ENCODE results near the gene TNFRSF25.

TNFRSF25 gene

DNA sequence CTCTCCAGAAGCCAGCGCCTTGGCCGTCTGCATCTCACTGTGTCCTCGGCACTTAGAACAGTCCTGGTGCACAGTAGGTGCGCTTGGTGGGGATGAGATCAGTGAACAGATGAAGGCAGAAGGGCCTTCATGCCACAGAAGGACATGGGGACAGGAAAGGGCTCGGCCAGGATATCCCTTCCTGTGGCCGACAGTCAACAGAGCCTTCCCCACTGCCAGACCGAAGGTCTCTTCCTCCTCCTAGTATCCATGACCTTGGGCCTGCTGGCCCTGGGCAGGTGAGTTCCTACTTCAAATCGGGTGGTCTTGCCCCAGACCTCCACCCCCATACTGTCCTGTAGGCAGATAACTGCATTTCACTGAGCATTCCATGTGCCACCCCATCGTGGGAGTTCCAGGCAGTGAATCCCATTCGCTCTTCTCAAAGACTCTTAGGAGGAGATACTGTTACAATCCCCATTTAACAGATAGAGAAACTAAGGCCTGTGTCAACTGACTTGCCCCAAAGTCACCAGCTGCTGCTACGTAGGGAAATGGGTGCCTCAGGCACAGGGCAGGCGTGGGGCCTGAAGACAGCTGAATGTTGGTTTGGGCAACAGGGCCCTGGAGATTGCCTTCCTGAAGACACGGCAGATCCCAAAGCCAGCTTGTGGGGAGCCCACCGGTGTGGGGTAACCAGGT is 22.0 kb upstream of the TNFRSF25 start:
- DNase-seq (ENCODE audit: low read depth in 2 of 2) = no peak

DNA sequence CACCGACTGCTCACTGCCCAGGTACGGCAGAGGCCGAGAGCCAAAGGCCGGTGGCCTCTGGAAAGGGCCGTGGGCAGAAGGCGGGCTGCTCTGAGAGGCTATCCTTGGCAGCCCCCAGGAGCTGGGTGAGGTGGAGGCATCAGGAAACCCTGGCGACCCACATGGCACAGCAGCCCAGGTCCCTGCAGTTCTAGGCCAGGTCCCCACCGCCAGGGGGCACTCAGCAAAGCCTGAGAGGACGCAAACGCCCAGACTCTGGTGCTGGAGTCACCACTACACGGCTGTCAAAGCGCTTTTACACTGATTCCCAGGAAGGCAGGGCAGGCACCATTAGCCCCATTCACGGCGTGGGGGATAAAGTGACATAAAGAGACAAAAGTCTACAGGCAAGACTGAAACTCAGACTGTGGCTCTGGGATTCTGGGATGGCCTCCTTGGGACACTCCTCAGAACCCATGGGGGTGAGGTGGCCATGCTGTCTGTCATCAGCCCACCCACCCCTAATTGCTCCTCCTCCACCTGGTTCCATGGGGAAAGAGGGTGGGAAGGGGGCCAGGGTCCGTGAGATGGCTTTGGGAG is 20.5 kb upstream of the TNFRSF25 start:
- DNase-seq (ENCODE audit: low read depth in 2 of 2) = peak; percentile 74 to 80

DNA sequence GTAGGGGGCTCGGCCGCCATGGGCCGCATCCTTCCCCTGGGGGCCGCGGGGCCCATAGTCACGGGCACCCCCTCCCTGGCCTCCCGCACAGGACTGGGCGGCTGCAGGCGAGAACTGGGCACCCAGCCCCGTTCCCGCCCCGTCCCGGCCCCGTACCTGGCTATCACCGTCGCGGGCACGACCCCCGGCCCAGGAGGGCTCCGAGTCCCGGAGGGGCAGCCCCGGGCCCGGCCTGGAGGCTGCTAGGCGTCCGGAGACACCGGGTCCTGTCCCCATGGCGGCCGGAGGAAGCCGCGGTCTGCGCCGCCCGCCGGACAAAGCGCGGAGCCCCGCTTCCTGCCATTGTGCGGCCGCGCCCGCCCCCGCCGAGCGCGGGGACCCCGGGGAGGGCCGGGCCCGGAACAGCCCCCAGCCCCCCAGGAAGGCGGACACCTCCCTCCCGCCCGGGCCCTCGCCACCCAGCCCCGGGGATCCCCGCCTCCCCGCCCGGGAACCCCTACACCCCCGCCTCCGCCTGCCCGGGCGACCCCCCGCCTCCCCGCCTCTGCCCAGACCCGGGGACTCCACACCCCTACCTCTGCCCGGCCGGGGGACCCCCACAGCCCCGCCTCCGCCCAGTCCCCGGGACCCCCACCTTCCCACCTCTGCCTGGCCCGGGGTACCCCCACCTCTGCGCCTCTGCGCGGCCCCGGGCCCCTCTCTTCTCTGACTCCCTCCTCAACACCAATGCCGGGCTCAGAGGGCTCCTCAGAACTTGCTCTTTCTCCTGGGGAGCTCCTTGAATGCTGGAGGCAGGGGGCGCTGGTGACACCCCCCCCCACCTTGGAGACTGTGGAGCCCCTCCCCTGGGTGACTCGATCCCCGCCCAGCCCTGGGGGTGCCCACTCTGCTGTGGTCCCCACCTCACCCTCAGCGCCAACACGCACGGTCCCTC is 19.5 kb upstream of the TNFRSF25 start:
- DNase-seq (ENCODE audit: low read depth in 2 of 2) = no peak

DNA sequence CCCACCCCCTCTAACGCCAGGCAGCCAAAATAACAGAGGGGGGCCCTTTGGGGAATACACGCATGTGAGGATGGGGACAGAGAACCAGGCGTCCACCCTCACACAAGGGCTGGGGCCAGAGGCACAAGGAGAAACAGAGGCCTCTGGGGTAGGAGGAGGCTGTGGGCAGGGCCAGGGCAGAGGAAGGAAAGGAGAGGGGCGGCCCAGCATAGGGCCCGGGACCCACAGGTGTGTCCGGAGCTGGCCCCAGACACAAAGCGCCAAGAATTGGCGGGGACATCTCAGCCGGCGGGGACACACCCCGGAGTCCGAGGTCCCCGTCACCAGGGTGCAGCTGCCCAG is 18.8 kb upstream of the TNFRSF25 start:
- no peak for DNase-seq (ENCODE audit: low read depth in 2 of 2)

DNA sequence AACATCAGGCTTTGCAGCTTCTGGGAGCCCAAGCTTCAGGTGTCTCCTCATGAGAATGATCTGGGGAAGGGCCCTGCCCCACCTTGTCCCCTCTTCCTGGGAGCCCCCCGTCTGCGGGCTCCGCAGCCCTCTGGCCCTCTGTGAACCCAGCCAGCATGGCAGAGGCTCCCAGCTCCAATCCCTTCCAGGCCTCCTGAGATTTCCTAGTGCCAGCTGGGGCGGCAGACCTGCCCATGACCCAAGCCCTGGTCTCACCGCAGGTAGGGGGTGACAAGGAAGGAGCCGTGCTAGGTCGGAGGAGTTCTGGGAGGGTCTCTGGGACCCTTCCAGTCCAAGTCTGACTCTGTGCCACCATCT is 17.8 kb upstream of the TNFRSF25 start:
- DNase-seq (ENCODE audit: low read depth in 2 of 2) = no peak

DNA sequence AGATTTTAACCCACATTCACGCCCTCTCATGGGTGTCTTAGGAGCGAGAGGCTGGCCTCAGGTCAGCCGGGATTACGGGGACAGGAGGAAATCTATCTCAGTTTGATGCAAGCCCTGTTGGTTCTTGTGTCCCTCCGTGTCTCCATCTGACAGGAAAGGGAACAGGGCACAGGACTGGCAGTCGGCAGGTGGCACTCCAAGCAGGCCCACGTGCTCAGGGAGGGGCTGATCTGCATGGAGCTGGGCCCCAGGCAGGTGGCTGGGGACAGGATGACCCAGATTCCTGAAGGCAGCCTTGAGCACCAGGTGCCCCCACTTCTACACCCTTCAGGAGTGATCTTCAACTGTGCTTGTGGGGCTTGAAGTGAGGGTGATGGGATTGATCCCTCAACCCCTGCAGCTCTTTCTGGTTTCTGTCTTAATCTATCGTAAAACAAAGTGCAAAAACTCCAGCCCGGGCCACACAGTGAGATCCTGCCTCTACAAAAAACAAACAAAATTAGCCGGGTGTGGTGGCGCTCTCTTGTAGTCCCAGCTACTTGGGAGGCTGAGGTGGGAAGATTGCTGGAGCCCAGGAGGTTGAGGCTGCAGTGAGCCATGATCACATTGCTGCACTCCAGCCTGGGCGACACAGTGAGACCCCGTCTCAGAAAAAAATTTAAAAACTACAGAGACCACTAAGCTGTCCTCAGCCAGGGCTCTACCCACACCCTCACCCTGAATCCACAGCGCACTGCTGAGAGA is 17.2 kb upstream of the TNFRSF25 start:
- no peak for DNase-seq (ENCODE audit: low read depth in 2 of 2)

DNA sequence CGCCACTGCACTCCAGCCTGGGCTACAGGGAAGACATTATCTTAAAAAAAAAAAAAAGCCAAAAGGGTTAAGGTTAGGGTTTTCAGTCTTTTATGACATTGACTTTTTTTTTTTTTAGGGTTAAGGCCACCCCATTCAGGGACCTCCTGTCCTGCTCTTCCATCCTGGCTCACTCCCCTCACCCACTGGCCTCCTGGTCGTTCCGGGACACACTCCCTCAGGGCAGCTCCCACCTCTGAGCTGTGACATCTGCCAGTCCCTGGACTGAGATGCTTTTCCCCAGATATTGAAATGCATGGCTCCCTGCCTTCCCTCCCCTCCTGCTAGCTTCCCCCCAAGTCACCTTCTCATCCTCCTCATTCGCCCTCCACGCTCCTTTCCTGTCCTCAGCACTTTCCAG is 15.8 kb upstream of the TNFRSF25 start:
- no peak for DNase-seq (ENCODE audit: low read depth in 2 of 2)

DNA sequence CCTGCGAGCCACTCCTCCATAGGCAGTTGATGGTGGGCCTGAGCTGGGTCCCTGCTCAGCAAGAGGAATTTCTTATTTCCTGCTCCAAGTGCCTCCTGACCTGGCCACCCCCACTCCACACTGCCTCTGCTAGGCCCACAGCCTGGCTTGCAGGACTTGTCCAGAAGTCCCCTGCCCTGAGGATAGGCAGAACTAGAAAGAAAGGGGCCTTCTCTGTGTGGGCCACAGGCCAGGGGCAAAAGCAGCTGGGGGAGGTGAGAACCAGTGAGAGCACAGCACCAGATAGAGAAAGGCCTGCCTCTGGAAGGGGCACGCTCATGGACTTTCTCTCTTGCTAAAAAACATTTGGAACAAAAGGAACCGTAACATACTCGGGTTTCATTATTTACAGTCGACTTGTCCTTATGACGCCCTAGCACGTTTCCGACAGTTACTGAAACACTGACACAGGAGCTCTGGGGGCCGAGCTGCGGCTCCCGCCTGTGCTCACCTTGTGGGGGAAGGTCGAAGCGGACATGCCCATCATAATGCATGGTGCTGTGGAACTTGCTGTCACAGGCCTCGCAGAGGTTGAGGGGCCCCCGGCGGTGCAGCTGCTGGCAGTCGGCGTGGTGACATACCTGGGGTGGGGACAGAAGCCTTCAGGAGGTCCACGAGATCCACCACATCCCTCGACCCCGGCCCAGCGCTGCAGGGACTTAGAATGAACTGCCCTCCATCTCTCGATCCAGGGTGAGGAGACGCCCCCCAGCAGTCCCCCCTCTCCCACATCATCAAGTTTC is 11.3 kb upstream of the TNFRSF25 start:
- DNase-seq (ENCODE audit: low read depth in 2 of 2) = no peak

DNA sequence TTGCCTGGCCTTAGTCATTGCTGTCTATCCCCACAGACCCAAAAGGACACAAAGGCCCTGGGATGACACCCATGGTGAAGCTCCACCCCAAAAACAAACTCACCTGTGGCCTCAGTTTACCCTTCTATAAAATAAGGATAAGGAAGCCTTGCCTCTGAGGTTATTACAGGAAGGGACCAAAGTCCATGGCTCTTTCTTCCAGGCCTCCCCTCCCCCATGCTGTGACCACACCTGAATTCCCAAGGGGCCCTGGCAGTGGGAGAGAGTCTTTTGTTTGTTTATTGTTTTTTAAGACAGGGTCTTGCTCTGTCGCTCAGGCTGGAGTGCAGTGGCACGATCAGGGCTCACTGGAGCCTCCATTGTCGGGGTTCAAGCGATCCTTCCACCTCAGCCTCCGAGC is 10.5 kb upstream of the TNFRSF25 start:
- DNase-seq (ENCODE audit: low read depth in 2 of 2) = no peak

DNA sequence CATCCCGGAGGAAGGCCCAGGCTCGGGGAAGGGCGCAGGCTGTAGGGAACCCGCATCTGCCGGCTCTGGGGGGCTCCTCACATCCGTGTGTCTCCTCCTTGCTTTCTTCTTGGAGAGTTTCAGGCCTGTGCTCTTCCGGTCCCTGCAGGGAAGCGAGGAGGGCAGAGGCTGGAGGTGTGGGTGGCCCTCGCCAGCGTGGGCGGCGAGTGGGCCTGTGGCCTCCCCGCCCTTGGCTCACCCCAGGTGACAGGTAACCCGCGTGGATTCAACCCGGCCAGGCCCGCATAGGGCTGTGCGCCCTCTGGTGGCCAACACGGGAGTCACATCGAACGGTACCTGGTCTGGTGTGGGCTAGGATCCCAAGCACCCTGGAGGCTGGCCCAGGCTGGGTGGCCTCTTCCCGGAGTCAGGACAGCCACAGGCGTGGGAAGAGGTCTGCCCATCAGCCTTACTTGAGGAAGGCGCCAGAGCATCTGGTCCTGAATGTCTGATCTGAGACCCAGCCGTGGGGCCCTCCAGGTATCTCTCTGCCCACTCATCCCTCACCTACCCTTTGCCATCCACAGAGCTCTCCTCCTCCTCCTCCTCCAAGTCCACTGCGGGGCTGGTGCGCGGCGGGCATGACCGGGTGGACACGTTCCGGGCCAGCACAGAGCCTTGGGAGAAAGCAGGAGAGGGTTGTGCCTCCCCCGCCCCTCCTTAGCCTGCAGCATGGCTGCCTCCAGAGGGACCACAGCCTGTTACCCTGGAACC is 9.6 kb upstream of the TNFRSF25 start:
- DNase-seq (ENCODE audit: low read depth in 2 of 2) = no peak

DNA sequence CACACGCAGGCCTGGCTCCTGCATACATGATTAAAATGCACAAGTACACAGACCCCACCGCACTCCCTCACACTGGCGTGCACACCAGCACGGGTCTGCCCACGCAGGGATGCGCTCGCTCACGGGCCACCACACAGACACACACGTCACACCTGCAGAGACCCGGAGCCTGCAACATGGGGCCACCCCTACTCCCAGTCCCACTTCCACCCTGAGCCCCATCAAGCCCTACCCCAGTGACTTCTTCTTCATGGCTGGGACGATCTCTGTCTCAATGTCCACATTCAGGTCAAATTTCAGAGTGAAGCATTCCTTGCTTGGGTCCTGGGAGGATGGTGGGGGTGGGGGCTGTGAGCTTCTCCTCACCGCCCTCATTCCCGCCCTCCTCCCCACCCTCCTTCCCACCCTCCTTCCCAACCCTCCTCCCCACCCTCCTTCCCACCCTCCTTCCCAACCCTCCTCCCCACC is 8.9 kb upstream of the TNFRSF25 start:
- no peak for DNase-seq (ENCODE audit: low read depth in 2 of 2)

DNA sequence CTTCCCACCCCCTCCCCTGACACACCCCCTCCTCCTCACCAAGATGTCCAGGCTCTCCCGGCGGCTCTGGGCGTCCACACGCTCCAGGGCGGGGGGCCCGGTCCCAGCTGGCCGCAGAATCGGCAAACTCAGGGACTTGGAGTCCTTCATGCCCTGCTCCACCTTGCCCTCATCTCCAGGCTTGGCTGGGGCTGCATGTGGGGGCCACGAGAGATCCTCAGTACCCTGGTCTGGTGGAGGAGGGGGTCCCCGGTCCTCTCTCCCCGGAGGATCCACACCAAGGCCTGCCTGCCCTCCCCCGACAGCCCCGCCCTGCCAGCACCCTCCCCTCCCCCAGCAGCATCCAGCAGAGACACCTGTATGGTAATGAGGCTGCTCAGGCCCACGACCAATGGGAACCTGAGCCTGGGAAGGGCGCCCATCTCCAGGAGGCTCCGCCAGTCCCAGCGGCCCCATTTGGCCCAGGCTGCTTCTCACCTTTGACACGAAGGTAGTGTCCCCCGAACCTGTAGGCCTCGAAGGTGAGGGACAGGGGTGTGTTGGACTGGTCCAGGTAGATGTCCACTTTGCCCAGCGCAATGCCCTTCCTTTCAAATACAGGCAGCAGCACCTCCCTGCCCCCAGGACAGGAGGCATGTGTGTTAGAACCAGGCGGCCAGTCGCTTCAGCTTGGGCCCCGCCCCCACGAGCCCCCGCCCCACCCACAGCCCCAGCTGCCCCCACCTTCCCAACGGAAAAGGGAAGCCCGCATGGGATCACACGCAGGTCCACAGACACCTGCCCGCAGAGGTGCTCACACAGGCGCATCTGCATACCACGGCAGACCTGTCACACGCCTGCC is 8.2 kb upstream of the TNFRSF25 start:
- no peak for DNase-seq (ENCODE audit: low read depth in 2 of 2)

DNA sequence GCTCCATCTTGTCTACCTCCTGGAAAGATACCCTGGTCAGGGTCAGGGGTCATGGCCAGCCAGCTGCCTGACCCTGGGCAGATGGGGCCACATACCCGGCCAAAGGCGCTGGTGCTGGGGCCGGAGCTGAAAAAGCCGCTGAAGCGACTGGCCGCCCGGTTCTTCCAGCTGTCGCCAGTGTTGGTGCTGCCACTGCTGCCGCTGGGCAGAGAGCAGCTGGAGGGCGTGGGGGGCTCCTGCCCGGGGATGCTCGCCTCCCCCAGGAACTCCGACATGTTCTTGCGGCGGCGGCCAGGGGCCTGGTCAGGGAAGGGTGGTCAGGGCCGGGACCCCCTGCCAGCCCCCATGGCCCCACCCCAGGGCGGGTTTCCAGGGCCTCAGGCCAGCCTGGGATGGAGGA is 7.2 kb upstream of the TNFRSF25 start:
- DNase-seq (ENCODE audit: low read depth in 2 of 2) = no peak

DNA sequence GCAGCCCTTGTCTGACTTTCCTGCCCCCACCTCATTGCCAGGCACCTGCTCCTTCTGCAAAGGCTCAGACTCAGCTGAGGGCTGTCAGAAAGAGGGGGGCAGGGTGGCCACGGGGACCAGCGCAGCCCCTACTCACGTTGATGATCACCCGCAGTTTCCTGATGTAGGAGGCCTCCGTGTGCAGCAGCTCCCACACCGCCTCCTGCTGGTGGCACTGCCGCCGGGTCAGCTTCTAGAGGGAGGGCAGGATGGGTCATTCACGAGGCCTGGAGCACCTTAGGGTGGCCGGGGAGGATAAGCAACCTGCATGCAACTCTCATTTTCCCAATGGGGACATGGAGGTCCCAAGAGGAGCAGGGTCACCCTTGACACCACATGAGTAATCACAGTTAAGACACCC is 6.4 kb upstream of the TNFRSF25 start:
- no peak for DNase-seq (ENCODE audit: low read depth in 2 of 2)

DNA sequence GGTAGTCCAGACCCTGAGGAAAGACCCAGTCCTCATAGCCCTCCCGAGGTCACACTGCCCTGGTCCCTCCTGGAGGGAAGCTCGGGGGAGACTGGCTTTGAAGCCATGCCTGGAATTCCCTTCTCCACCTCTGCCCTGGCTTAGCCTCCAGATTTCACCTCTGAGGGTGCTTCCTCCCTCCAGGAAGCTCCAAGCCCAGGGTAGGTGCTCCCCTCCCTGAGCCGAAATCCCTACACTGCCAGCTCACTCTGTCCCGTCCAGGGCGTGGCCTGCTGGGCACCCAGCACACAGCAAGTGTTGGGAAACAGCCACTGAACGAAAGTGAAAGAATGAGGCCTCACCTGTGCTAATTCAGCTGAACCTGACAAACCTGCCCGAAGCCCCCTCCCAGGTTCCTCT is 6.0 kb upstream of the TNFRSF25 start:
- no peak for DNase-seq (ENCODE audit: low read depth in 2 of 2)

DNA sequence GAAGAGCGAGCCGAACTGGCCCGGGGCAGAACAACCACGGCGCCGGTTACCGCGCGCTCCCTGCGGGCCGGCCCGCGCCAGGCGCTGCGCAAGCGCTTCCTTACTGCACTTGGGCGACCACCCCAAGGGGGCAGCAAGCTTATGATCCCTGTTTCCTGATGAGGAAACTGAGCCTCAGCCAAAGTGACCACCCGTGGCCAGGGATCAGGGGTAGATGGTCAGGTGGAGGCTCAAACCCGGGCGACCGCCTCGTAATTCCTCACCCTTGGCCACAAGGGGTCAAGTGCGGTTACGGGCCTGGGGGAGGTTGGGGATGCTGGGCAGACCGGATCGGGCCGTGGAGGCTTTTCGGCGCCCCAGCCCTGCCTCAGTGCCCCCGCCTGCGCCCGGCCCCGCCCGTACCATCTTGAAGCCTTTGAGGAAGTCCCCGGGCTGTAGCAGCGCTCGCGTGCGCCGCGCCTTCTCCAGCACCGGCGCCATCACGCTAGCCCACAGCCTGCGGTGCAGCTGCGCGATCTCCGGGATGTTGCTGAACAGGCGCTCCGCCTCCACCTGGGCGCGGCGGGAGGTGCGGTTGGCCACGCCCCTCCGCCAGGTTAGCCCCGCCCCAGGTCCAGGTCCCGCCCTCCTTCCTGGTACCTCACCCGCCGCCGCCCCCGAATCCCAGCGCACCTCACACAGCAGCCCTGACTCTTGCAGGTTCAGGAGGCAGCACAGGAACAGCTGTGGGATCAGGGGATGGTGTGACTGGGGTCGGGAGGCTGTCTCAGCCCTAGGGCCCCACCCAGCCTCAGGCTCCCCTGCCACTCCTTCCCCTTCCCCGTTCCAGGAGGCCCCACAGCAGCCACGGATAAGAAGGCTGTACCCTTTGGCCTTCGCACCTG is 5.4 kb upstream of the TNFRSF25 start:
- DNase-seq (ENCODE audit: low read depth in 2 of 2) = no peak

DNA sequence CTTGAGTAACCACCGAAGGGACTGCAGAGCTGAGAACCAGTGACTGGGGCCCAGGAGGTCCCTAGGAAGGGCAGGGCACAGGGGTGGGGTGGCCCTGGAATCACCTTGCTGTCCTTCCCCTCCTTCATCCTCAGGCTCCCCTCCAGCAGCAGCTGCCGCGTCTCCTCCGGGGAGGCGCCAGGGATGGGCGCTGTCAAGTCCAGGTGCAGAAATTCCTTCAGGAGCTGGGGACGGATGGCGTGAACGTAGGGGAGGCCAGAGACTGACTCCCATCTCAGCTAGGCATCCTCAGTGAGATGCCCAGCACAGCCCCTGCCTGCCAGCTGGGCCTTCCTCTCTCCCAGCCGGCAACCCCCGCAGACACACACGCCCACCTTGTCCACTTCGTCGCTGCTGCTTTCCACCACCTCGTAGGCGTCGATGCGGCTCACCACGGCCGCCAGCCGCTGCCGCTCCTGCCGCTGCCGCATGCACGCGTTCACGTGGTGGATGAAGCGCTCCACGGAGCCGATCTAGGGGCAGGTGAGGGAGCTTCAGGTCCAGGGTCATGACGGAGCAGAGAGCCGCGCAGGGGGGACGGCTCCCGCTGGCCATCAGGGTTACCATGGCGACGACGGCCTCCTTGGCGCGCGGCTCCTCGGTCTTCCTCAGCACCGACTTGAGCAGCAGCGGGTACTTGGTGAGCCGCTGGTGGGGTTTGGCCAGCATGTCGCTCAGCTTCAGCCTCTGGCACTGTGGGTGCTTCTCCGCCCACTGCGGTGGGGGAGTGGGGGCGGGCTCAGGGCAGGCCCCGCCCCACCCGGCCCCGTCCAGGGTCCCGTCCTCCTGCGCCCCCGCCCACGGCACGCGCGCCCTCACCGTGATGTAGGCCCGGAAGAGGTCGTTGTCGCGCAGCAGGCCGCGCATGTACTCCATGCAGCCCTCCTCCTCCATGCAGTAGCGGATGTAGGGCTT is 4.4 kb upstream of the TNFRSF25 start:
- DNase-seq (ENCODE audit: low read depth in 2 of 2) = no peak
